Activated T-cell treated with anti-CD3 and anti-CD28 coated beads, Interleukin-2, amount 50 U/mL, for 4 hours (primary cell): ENCODE measurements around the gene ERCC4. TPM values are rescaled to one million over a fixed set of nuclear protein-coding genes. Genes with fewer than 3 reads are reported as not detected.

Experiments used
- ATAC-seq, 2 donors: fragments of 200-7000 bp; cut with Tn5 transposase; one replicate each; pipeline ENCODE4 v1.10.0; 2021
- DNase-seq: peaks from one replicate; pipeline ENCODE4 v3.0.0-alpha.2; 2020
- H3K27me3 Mint-ChIP-seq: one replicate; pipeline ENCODE4 v1.8.0; 2021; ENCODE audit warnings: low read depth, mixed read lengths
- H3K36me3 Mint-ChIP-seq: one replicate; pipeline ENCODE4 v1.8.0; 2022; ENCODE audit warnings: mixed read lengths; ENCODE audit not compliant: insufficient read depth
- H3K4me1 Mint-ChIP-seq: one replicate; pipeline ENCODE4 v1.8.0; 2021; ENCODE audit warnings: low read depth, mixed read lengths
- H3K4me3 Mint-ChIP-seq: one replicate; pipeline ENCODE4 v1.8.0; 2021; ENCODE audit warnings: mild to moderate bottlenecking, moderate library complexity, mixed read lengths
- H3K9me3 Mint-ChIP-seq: one replicate; pipeline ENCODE4 v1.8.0; 2021; ENCODE audit warnings: mixed read lengths
- total RNA-seq, 3 donors: library from RNA; stranded (reverse); gene quantifications; one replicate each; pipeline ENCODE4 v1.2.1, GENCODE V29; 2021

Gene ERCC4
- total RNA-seq, 3 donors from 2014 or later, result 11.4 to 16.7 (median 12.1) TPM

- H3K4me3 Mint-ChIP-seq, result no peak overlapping the region
- peaks cover 9% of the 10 kb centered on the region for H3K27me3 Mint-ChIP-seq
- DNase-seq (no peak), ATAC-seq (no peak)
- H3K36me3 Mint-ChIP-seq, result no peaks in the 10 kb centered on the region
- peaks cover 12% of the 10 kb centered on the region for H3K4me1 Mint-ChIP-seq
- no peaks in the 10 kb centered on the region for H3K9me3 Mint-ChIP-seq
Measured at GRCh38 chr16:13999895-14000425, 80.0 kb downstream of the ERCC4 start.

- DNase-seq, result no peak
- Mint-ChIP-seq H3K36me3 (no peaks in the 10 kb centered on the region), H3K27me3 (peaks cover 9% of the 10 kb centered on the region), H3K4me1 (peaks cover 12% of the 10 kb centered on the region), H3K9me3 (no peaks in the 10 kb centered on the region), H3K4me3 (no peak overlapping the region)
- no peak for ATAC-seq
Measured at GRCh38 chr16:14001521-14001920, 81.6 kb downstream of the ERCC4 start.

Other genes with a start within 250 kb of the ERCC4 start
- 10 to 100 TPM in 1 of 3 donors, 1 to 10 TPM in 2; 8.6 to 11.0 (median 8.9) TPM for gene MRTFB, start 151.2 kb downstream of the ERCC4 start, total RNA-seq